HCT116 (cell line): Measurements from ENCODE around the gene PIK3R6. TPM values are rescaled to one million over a fixed set of nuclear protein-coding genes. Genes with fewer than 3 reads are reported as not detected.

ENCODE experiments used
- ATAC-seq: fragments of 200-7000 bp; cut with Tn5 transposase; 2 replicates; pipeline ENCODE4 v1.9.1; 2020; ENCODE audit warnings: mild to moderate bottlenecking, moderate library complexity
- BruUV-seq: library from RNA; stranded (reverse); fragments of 400-500 nt; replicated peaks from 2 replicates; lab custom pipeline; 2021; lab: Mats Ljungman, UMichigan
- CTCF ChIA-PET: fragments of 300-600 bp; sonication (Branson Sonifier 250); formaldehyde crosslinking; loops from one replicate; lab custom pipeline; 2021; ENCODE audit warnings: antibody characterized with exemption; lab: Charles Lee
- POLR2A ChIA-PET: fragments of 300-600, 350-600 bp; sonication (Branson Sonifier 250); formaldehyde crosslinking; loops from one replicate; lab custom pipeline; 2021; ENCODE audit warnings: antibody characterized with exemption; lab: Charles Lee
- RAD21 ChIA-PET, 2 experiments: fragments of 300-600 bp; sonication (Branson Sonifier 250); formaldehyde crosslinking; loops; one replicate each; lab custom pipeline; 2023; ENCODE audit warnings: low total read pairs in 2 of 2; ENCODE audit not compliant: uncharacterized antibody in 2 of 2, unreplicated experiment in 2 of 2, low non-redundant PET in 1 of 2; lab: Charles Lee
- DNase-seq: peaks from one replicate; pipeline ENCODE4 v3.0.0-alpha.2; 2010; ENCODE audit warnings: low read depth, low spot score
- H2AFZ ChIP-seq: fragments of 200-600 bp; shearing (Covaris generic), sonication (generic); 2 replicates; pipeline ENCODE4 v1.6.1; 2017; ENCODE audit warnings: low read depth, mixed run types, mixed read lengths, antibody characterized with exemption, low read length; ENCODE audit not compliant: poor library complexity, severe bottlenecking
- H3K27ac ChIP-seq: 2 replicates; pipeline ENCODE4 v1.5.1; 2012; ENCODE audit warnings: low read depth, low read length
- H3K27me3 ChIP-seq: fragments of 200-600 bp; sonication (generic); 2 replicates; pipeline ENCODE4 v1.6.1; 2016; ENCODE audit warnings: mixed run types, low read length, mixed read lengths; ENCODE audit not compliant: insufficient read depth
- H3K36me3 ChIP-seq, 2 experiments: fragments of 200-500 bp in 1 of 2; fragments of 200-600 bp in 1 of 2; sonication (Bioruptor generic) in 1 of 2; sonication (generic) in 1 of 2; 2 replicates each; pipeline versions ENCODE4 v1.5.1 to v1.6.1; 2014 to 2016; ENCODE audit warnings: low read length in 2 of 2, inconsistent platforms in 1 of 2, mixed read lengths in 1 of 2, mixed run types in 1 of 2; ENCODE audit not compliant: insufficient read depth in 2 of 2, control insufficient read depth in 1 of 2
- H3K4me1 ChIP-seq, 2 experiments: fragments of 200-600 bp in 1 of 2; sonication (generic) in 1 of 2; 2 replicates each; pipeline versions ENCODE4 v1.5.1 to v1.6.1; 2012 to 2017; ENCODE audit warnings: low read length in 2 of 2, inconsistent platforms in 1 of 2, mild to moderate bottlenecking in 1 of 2, mixed read lengths in 1 of 2, mixed run types in 1 of 2, moderate library complexity in 1 of 2; ENCODE audit not compliant: insufficient read depth in 2 of 2, control insufficient read depth in 1 of 2
- H3K4me2 ChIP-seq: fragments of 200-600 bp; sonication (generic); 2 replicates; pipeline ENCODE4 v1.6.1; 2017; ENCODE audit warnings: mixed run types, low read length, mixed read lengths
- H3K4me3 ChIP-seq, 2 experiments: fragments of 200-600 bp in 1 of 2; sonication (generic) in 1 of 2; replicated peaks in 1 of 2; 2 replicates each; pipeline ENCODE4 v1.5.1; 2011 to 2016; ENCODE audit warnings: low read length in 2 of 2, control low read depth in 1 of 2, low read depth in 1 of 2, mild to moderate bottlenecking in 1 of 2, mixed read lengths in 1 of 2, mixed run types in 1 of 2
- H3K79me2 ChIP-seq: fragments of 200-600 bp; sonication (generic); 2 replicates; pipeline ENCODE4 v1.6.1; 2017; ENCODE audit warnings: mild to moderate bottlenecking, mixed run types, low read length, moderate library complexity, mixed read lengths; ENCODE audit not compliant: insufficient read depth
- H3K9ac ChIP-seq: fragments of 200-600 bp; sonication (generic); 2 replicates; pipeline ENCODE4 v1.6.1; 2016; ENCODE audit warnings: low read length, mixed read lengths
- H3K9me2 ChIP-seq: fragments of 200-600 bp; sonication (generic), shearing (Covaris generic); 2 replicates; pipeline ENCODE4 v1.6.1; 2017; ENCODE audit warnings: mixed run types, mild to moderate bottlenecking, moderate library complexity; ENCODE audit not compliant: insufficient read depth
- H3K9me3 ChIP-seq, 2 experiments: fragments of 200-500 bp in 1 of 2; fragments of 200-600 bp in 1 of 2; sonication (Bioruptor generic) in 1 of 2; sonication (generic) in 1 of 2; 2 replicates each; pipeline ENCODE4 v1.6.1; 2014 to 2017; ENCODE audit warnings: low read length in 2 of 2, mixed read lengths in 2 of 2, inconsistent platforms in 1 of 2, low read depth in 1 of 2, mild to moderate bottlenecking in 1 of 2, mixed run types in 1 of 2, moderate library complexity in 1 of 2; ENCODE audit not compliant: control insufficient read depth in 1 of 2, insufficient read depth in 1 of 2
- H4K20me1 ChIP-seq: fragments of 200-600 bp; sonication (generic), shearing (Covaris generic); 2 replicates; pipeline ENCODE4 v1.6.1; 2017; ENCODE audit warnings: mixed run types, mild to moderate bottlenecking, moderate library complexity; ENCODE audit not compliant: insufficient read depth
- EZH2 ChIP-seq: fragments of 200-600 bp; sonication (generic); IDR thresholded peaks from 2 replicates; pipeline ENCODE4 v1.6.1; 2017; ENCODE audit warnings: antibody characterized with exemption, mixed run types
- REST ChIP-seq: IDR thresholded peaks from 2 replicates; pipeline ENCODE4 v1.6.1; 2012; ENCODE audit warnings: low read depth
- TCF7L2 ChIP-seq: IDR thresholded peaks from 2 replicates; pipeline ENCODE4 v1.7.0; 2011; ENCODE audit warnings: borderline replicate concordance, inconsistent platforms; ENCODE audit not compliant: insufficient read depth, insufficient read length; ENCODE audit errors: extremely low read depth
- ZBTB33 ChIP-seq: IDR thresholded peaks from 2 replicates; pipeline ENCODE4 v1.6.1; 2011; ENCODE audit warnings: mild to moderate bottlenecking, low read length, moderate library complexity; ENCODE audit not compliant: insufficient replicate concordance; ENCODE audit errors: extremely low read depth
- ZFX ChIP-seq: fragments of 450-650 bp; IDR thresholded peaks from 2 replicates; pipeline ENCODE4 v1.6.1; 2017
- intact Hi-C: fragments of 100-400 bp; cut with micrococcal nuclease; formaldehyde crosslinking; loops from 2 replicates; pipeline ENCODE4 v1.10.0; 2022
- total RNA-seq: library from RNA; stranded (reverse); gene quantifications from one replicate; pipeline ENCODE4 v1.2.1, GENCODE V29; 2021; ENCODE audit not compliant: unreplicated experiment

Gene PIK3R6
- total RNA-seq, 1 experiment from 2014 or later, result 0.07 TPM

- no peak for ATAC-seq
Observed at GRCh38 chr17:8821446-8822105, 45.9 kb downstream of the PIK3R6 start.

More at GRCh38 chr17:8821446-8822105, 45.9 kb downstream of the PIK3R6 start:
- H3K4me3 ChIP-seq, result no peak overlapping the region
- no peak overlapping the region for H3K4me2 ChIP-seq
- no peaks in the 10 kb centered on the region for H3K4me1 ChIP-seq
- no peaks in the 10 kb centered on the region for H3K9me2 ChIP-seq
- H3K27ac ChIP-seq, result no peak overlapping the region
- H3K36me3 ChIP-seq, result no peaks in the 10 kb centered on the region
- DNase-seq, result no peak
- CTCF ChIA-PET, result interaction anchor here (1.9 kb wide), 1 partner anchor 11 kb away, joined by 5 read pairs; no protein-coding TSS in a partner anchor
- peaks cover 4 to 9% of the 10 kb centered on the region in 2 experiments; a peak in 2 of 4 replicates for H3K9me3 ChIP-seq
- no TSS peak for BruUV-seq
- intact Hi-C loops, result no loop called here
- H4K20me1 ChIP-seq, result no peaks in the 10 kb centered on the region
- POLR2A ChIA-PET, result no interaction called here
- RAD21 ChIA-PET, result no interaction called here
- no peaks in the 10 kb centered on the region for H3K79me2 ChIP-seq
- peaks cover 4% of the 10 kb centered on the region; the same call in 1 of the 2 replicates for H3K27me3 ChIP-seq
- no peak overlapping the region for H2AFZ ChIP-seq
- no peak for TF ChIP-seq EZH2
- no peak for TF ChIP-seq TCF7L2
- no peak for TF ChIP-seq ZBTB33
- no peak for TF ChIP-seq ZFX
- TF ChIP-seq REST, result no peak
- no peak overlapping the region for H3K9ac ChIP-seq
